HG03460 (cell line): Measurements from ENCODE around the gene ABLIM1.

Experiments
- ATAC-seq: cut with Tn5 transposase; IDR thresholded peaks from one replicate; pipeline ENCODE4 v1.9.1; 2021; ENCODE audit not compliant: unreplicated experiment

ABLIM1 gene

DNA sequence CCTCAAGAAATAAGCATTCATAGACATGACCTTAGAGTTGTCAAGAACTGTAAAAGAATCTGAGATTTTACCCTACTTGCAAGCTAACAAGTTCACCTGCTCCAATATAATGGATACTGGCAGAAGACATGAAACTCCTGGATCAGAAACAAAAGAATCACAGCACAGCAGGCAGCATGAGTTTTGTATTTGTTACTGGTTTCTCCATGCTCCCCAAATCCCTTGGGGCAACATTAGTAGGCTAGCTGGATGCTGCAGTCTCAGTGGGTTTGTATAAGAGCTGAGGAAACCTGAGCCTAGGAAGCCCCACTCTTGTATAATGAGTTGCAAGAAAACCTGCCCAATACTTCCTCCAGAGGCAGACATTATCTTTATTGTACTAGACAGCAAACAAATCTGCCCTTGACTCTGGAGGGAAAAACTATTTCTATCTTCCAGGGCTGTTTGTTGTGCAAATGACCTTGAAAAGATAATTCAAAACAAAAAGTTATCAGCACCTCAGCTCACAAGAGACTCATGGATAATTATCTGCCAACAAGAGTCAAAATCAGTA lies 64.8 kb downstream of the ABLIM1 start:
- no peak for ATAC-seq

DNA sequence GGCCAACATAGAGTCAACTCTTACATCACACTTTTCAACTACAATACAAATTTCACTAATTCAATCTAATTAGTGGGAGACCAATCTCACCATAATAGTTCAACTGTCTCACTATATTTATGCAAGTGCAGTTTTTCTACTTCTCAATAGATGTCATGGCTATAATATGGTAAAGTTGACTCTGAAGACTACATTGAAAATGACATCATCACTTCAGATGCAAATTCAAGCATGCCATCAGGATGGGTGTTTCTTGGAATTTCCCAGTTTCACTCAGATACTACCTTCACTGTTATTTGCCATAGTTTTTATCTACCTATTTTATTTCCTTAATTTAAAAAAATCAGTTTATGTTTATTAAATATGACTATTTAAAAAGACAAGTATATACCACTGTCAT lies 67.1 kb downstream of the ABLIM1 start:
- ATAC-seq: no peak

DNA sequence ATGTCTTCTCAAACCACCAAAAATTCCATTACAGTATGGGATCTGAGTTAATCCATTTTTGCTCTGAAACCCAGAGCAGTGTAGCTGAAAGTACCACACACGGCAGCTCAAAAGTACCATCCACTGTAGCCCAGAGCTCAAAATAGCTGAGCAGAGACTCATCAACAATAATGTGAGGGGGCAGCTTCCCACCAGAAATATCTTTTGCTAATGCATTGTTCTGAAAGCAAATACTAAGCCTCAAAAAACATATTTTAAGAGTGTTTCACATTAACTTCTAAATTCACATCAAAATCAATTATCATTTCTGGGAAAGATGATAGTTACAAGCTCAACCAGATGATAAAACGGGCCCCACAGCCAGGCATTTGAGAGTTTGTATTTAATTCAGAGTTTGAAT lies 73.7 kb downstream of the ABLIM1 start:
- no peak for ATAC-seq

DNA sequence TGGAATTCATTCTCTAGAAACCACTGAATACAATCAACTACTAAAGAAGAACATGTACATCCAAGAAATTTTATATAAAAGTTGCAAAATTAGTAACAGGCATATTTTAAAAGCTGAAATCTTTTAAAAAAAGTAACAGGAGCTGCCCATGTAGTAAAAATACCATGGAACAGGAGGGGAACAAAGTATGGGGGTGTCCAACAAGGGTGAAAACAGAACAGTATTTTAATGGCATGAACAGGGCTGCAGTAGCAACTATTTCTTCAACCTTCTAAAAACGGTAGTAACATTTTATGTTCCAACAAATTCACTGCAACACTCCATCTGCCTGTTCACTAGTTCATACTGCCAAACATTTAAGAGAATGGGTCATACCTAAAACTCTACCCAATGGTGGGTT lies 77.0 kb downstream of the ABLIM1 start:
- no peak for ATAC-seq

DNA sequence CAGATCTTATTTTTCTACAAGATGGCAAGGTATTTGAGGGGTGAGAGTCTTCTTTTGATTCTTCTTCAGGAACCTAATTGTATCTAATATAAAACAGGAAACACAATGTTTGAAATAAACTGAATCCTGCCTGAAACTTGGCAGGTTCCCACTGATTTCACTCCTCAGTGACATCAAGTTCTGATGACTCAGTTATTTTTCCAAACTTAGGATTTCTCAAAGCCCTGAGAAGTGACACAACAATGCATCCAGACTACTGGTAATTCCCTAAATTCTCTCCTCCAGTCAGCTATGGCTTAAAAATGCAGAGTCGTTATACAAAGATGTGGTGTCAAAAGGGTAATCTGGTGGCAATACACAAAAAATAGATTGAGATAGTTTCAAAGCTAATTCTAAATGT lies 80.9 kb downstream of the ABLIM1 start:
- no peak for ATAC-seq

DNA sequence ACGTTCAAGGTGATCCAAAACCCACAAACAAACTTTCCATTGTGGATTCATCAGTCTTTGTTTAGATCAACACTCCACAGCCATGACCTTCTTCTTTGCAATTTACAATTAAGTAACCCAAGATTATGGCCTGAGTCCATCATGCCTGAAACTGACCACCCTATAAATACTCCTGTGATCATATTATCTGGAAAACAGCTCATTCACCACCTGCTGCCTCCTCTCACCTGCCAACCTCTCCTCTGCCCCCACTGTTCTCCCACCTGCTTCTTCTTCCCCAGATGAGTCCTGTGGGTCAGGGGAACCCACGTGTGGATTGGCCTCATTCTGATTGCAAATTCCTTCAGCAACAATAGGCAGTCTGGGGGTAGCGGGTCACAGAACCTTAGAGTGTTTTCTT lies 81.4 kb downstream of the ABLIM1 start:
- ATAC-seq: no peak

DNA sequence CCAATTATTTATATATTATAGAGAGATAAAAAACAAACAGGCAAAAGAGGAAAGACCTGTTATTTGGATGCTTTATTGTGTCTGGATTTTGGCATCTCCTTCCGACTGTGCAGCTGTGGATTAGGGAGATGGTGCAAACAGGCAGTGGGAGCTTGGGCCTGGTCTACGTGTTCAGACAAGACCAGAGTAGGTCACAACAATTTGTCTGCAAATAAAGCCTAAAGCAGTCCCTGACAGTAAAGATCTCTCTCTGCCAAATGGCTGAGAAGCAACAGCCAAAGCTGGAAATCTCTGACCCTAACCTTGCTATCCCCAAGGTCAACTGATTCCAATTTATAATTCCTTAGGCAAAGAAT lies 82.0 kb downstream of the ABLIM1 start:
- ATAC-seq: no peak

DNA sequence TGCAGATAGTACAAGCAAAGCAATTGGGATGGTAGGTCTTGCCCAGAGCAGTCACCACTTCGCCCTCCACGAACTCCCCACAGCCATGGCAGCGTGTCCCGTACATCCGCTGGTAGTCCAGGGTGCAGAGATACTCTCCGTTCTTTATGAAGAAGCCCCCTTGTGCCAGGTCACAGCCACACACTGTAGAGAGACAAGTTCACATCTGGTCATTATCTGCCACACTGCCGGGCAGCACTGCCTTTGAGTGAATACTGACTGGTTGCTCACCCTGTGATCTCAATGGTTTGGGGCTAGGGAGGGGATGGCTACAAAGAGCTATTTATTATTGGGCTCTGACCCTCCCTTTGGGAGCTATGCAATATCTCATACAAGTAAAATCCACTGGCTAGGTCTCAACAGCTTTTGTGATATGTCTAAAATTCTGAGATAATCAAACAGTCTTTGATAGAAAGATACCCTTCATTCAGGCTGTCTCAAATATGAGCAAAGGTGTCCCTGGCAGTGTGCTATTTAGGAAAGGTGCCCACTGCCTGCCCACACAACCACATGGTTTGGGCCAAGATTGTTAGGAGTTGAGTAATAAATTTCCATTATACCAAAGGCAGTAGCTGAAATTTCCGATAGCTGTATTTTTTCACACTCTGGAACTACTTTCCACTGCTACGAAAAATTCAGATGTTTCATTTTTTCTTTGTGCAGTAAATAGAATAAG lies 82.5 kb downstream of the ABLIM1 start:
- no peak for ATAC-seq

DNA sequence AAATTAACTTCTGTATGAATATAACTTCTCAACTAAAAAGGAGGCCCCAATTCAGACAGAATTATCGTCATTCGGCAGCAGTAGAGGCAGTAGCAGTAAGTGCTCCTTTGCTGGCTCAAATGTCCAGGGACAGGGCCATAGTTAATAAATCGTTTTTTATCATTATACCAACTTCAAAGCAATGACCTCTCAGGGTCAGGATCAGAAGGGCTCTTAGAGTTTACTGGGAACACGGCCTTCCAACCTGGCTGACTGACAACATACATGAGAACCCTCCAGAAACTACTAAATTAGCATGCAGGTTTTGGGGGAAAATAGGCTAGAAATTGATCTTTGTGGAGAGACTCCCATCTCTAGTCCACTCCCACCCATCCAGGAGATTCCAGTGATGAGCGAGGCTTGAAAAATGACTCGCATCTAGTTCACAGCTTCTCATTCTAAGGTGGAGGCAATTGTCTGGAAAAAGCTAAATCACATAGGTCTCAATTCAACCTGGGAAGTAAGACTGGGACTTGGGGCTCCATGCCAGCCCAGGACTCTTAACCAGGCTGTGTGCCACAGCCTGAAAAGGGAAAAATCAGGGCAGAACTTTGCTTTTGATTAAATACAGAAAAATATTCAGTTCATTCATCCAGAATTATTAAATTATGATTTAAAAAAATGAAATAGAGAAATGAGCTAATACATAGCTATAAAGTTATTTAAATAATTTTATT lies 84.6 kb downstream of the ABLIM1 start:
- ATAC-seq: no peak

DNA sequence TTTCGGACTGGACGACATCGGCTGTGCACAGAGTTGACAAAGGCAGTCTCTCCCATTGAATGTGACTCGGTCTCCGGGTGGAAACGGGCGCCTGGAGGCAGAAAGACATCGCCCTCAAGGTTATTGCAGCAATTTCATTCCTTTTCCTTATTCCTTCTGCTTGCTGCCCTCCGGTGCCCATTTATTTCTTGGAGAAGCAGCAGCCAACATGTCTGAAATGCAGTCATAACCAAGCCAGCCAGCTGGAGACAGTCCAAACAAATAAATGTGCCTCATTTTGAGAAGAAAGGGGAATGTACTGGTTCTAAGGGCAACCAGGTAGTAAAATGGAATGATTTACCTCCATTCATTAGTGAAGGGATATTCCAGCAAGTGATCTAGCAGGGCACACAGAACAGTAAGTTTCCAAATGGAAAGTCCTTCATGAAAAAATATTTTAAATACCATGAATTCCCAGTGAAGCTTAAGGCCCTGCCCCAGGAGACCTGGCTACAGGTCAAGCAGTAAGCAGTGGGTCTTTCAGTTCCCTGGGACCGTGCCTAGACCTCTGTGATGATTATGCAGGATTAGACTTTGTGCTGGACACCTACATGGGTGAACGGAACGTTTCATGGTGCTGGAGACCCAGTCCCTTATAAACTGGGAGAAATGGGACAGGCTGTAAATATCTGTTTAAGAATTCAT lies 86.6 kb downstream of the ABLIM1 start:
- ATAC-seq: no peak

DNA sequence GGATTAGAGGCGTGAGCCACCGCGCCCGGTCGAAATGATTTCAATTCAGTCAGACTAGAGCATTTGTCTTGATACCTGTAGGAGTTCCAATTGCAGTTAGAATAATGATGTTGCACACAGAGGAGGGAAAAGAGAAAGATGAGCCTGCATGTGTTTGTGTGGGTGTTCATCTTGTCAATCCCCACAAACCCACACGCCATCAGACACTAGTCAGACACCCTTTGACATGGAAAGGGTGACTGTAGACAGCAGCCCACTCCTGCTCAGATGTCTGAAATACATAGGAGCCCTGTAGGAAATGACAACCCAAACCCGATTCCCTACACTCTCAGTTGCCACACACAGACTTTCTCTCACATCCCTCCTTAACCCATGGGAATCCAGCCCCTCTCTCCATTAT lies 92.0 kb downstream of the ABLIM1 start:
- no peak for ATAC-seq

DNA sequence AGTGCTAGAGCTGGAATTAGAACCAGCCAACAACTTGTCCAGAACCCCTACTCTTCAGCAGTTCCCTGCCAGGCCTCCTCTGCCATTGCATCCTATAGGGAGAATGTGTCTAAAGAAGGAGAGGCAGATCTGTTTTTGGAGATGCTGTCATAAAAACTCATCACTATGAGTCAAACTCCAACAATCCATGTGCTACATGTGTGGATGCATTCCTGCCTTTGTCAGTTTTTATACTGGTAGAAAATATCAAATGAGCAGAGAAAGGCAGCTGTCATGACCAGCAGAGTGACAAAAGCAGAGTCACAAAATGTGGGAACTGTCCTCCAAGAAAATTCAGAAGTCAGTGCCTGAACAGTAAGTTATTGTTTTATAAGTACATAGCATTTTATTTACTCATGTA lies 93.0 kb downstream of the ABLIM1 start:
- no peak for ATAC-seq

DNA sequence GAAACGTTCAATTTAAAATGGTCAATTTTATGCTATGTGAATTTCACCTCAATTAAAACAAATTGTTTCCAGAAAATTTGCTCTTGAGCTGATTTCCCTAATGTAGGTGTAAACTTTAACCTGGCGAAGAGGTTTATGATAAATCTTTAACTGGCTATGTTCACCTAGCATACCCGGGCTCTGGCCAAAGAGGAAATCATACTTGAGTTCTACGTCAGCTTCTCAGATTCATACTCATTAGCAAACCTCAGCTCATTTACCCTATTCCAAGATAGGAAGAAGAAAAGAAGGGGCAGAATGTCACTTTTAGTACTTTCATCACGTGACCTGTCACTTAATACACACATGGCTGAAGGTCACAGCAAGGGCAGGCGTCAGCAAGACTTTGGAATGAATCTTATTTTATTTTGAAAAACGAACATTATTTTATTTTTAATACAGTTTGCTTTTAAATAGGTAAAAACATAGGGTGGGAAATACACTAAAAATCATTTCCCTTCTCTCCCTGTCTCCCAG lies 97.0 kb downstream of the ABLIM1 start:
- ATAC-seq: no peak

DNA sequence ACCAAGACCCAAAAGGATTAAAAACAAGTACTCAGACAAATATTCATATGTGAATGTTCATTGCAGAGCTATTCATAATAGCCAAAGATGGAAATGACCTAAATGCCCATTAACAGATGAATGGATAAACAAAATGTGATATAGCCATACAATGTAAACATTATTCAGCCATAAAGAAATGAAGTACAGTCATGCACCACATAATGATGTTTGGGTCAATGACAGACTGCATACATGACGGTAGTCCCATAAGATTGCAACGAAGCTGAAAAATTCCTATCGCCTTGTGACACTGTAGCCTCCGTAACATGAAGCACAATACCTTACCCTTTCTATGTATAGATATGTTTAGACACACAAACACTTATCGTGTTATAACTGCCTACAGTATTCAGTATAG lies 97.9 kb downstream of the ABLIM1 start:
- no peak for ATAC-seq

DNA sequence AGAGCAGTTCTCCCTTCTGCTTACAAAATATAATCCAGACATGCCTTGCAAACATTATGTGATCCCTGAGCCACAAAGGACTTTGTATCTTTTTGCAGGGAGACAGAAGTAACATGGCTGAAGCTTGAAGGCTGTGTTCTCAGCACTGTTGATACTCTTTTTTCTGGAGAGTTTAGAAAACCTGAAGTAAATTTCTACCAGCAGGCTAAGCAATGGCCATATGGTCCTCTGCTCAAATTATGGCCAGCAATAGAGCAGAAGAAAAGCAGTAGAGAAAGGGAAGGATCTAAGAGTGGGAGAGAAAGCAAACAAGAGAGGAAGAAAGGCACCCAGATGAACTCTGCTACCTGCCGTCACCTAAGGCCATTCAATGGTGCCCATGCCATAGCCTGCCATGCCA lies 98.4 kb downstream of the ABLIM1 start:
- no peak for ATAC-seq

DNA sequence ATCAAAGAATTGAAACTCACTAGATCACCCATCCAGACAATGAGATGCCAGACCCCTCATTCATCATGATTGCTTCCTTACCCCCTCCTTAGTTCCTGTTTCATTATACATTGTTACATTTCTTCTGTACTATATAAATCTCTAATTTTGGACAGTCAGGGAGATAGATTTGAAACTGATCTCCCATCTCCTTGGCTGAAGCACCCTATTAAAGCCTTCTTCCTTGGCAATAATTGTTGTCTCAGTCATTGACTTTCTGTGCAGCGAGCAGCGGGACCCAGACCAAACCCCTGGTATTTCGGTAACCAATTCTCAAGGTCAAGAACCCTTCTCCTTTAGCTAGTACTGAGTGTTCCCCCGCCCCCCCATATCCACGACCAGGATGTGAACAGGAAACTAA lies 100.2 kb downstream of the ABLIM1 start:
- ATAC-seq: no peak

DNA sequence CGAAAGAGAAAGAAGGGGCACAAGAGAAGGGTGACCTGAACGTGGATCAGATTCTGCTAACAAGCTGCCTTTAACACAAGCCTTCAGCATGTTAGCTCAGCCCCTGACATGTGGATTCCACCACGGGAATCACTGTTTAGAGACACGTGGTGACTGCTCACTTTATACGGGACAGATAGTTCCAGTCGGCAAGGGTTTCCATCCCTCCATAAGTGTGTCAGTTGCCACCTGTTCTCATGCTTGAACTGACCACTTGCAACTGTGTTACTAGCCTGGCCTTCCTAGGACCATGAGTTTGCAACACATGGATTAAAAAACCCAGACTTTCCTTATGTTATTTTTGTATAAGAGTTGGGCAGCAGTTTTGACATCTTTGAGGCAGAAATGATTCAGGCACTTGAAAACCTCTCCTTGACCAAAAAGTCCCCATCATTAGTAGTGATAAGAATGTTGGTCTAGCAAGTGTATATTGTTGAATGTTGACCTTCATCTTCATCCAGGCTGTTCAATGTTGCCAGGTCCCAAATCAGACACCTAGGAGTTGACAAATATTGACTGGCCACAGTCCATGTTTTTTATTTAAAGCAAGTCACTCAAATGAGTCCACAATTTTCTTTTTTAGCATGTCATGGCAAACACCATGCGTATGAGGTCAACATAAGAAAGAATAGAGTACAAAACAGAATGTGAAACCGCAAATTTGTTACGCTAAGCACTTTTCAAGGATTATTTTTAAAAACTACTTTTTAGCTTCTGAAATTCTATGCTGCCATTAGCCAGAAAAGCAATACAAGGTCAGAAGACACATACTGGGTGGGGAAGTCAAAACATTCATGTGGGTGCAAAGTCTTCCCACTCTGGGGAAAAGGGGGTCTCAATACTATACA lies 101.6 kb downstream of the ABLIM1 start:
- ATAC-seq: no peak

DNA sequence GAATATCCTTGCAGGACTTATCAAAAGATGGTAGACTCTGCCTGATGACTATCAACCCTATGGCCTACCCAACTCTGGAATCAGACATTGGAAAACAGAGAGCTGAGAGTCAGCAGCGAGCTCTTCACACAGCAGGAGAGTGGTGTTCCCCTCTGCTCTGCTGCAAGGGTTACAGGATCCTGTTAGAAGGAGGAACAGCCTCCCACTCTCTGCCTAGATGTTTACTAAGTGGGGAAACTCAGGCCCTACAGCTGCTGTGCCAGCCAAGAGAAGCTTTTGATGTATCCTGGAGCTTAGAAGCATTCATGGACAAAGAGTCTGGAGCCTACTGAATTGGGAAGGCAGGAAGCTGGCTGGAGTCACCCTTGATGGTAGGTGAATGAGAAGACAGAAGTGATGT lies 104.6 kb downstream of the ABLIM1 start:
- ATAC-seq: no peak

DNA sequence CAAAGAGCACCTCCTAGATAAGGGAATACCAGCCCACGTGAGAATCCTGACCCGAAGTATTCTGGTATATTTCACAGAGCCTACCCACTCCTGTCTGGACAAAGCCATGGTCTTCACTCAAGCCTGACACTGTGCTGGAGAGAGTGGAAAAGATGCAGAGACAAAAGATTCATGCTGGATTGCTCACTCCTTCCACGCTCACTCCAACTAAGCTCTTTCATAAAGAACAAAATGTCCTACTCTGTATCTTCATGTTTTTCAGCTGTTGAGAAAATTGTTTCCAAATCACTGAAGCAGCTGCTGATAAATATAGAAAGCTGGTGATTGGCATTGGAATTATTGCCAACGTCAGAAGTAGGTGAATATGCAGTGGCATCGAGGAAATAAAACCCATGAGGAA lies 106.0 kb downstream of the ABLIM1 start:
- no peak for ATAC-seq

DNA sequence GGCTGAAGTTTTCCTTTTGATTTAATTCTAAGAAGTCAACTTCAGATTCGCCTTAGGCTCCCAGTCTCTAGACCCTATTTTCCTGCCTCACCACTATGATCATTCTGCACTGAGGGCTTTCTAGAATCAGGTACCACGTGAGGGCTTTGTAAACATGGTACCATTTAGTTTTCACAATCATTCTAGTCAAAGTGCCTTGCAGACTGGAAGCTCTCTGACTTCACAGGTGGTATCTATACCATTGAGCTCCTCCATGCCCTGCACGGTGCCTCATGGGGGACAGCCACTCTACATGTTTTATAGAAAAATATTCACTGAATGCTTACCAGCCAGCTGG lies 106.5 kb downstream of the ABLIM1 start:
- ATAC-seq: no peak
